Uterus (tissue), 4 donors: ENCODE measurements around the gene FNIP1. TPM values are rescaled to one million over a fixed set of nuclear protein-coding genes. Genes with fewer than 3 reads are reported as not detected.

Source experiments
- DNase-seq, 2 donors: peaks; one replicate each; pipeline ENCODE4 v3.0.0-alpha.2; 2019 to 2020
- H3K27ac ChIP-seq, 2 donors: fragments of 200-600 bp; sonication (generic); 1 replicate in 1 of 2; 2 replicates in 1 of 2; pipeline ENCODE4 v1.5.1; 2016 to 2018
- H3K27me3 ChIP-seq, 2 donors: fragments of 200-600 bp; sonication (generic); one replicate each; pipeline ENCODE4 v1.5.1; 2018 to 2019; ENCODE audit warnings: control low read depth in 1 of 2
- H3K36me3 ChIP-seq, 2 donors: fragments of 200-600 bp; sonication (generic); one replicate each; pipeline ENCODE4 v1.5.1; 2019; ENCODE audit warnings: control low read depth in 1 of 2
- H3K4me1 ChIP-seq, 2 donors: fragments of 200-600 bp; sonication (generic); one replicate each; pipeline ENCODE4 v1.5.1; 2018 to 2019; ENCODE audit warnings: control low read depth in 1 of 2
- H3K4me3 ChIP-seq, 2 donors: fragments of 200-600 bp; sonication (generic); 1 replicate in 1 of 2; 2 replicates in 1 of 2; pipeline ENCODE4 v1.5.1; 2018 to 2019; ENCODE audit warnings: mild to moderate bottlenecking in 1 of 2
- H3K9me3 ChIP-seq, 2 donors: fragments of 200-600 bp; sonication (generic); one replicate each; pipeline ENCODE4 v1.5.1; 2019; ENCODE audit warnings: control low read depth in 1 of 2
- POLR2A ChIP-seq, 2 donors: fragments of 450-650 bp; IDR thresholded peaks; one replicate each; pipeline ENCODE4 v1.6.1; 2016; ENCODE audit warnings: antibody characterized with exemption in 2 of 2, mild to moderate bottlenecking in 1 of 2, moderate library complexity in 1 of 2
- intact Hi-C: fragments of 100-400 bp; cut with DNase I; formaldehyde crosslinking; loops from one replicate; pipeline ENCODE4 v1.15.1; 2023; ENCODE audit warnings: low total_unique reads
- total RNA-seq, 4 donors: library from RNA; depleted of rRNA in 3 of 4; stranded (reverse); fragments of >200 nt in 3 of 4; gene quantifications; one replicate each; pipeline versions ENCODE4 v1.1.0 to v1.2.4, GENCODE V29; 2014 to 2023
- TF ChIP-seq, protein P1 (sequence below), 4 experiments: fragments of 200-600 bp in 2 of 4; fragments of 450-650 bp in 2 of 4; sonication (generic) in 2 of 4; IDR thresholded peaks; one replicate each; pipeline ENCODE4 v1.5.1; 2016 to 2019; ENCODE audit warnings: antibody characterized with exemption in 4 of 4, mild to moderate bottlenecking in 2 of 4, moderate library complexity in 1 of 4
- donor health status: DM: yes; HTN: yes; CAD: no.

Gene FNIP1
- total RNA-seq, 4 donors from 2014 or later: 32.4 to 89.6 (median 61.0) TPM

DNA sequence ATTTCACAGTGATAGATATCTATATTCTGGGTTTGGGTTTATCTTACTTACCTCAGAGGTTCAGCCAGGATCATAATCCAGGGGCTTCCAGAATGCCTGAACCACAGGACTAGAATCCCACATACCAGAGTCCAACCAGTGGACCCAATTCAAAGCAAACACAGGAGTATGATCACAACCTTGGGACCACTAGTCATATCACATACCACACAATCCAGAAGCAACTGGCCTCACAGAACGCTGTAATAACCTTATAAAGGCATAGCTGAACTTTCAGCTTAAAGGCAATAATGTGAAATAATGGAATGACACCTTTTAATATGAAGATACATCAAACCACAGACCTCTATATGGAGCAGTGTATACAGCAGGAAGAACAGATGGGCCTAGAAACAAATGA lies 187.0 kb downstream of the FNIP1 start:
- Histone ChIP-seq H3K27me3 (no peaks in the 10 kb centered on the region), H3K9me3 (no peaks in the 10 kb centered on the region), H3K27ac (no peak overlapping the region), H3K36me3 (no peaks in the 10 kb centered on the region), H3K4me1 (peaks cover 0 to 4% of the 10 kb centered on the region in 2 donors), H3K4me3 (no peak overlapping the region)
- intact Hi-C loops: no loop called here
- no peak for DNase-seq
- TF ChIP-seq POLR2A (IDR thresholded peaks at IDR 0.05): no peak
- TF ChIP-seq, protein P1, sequence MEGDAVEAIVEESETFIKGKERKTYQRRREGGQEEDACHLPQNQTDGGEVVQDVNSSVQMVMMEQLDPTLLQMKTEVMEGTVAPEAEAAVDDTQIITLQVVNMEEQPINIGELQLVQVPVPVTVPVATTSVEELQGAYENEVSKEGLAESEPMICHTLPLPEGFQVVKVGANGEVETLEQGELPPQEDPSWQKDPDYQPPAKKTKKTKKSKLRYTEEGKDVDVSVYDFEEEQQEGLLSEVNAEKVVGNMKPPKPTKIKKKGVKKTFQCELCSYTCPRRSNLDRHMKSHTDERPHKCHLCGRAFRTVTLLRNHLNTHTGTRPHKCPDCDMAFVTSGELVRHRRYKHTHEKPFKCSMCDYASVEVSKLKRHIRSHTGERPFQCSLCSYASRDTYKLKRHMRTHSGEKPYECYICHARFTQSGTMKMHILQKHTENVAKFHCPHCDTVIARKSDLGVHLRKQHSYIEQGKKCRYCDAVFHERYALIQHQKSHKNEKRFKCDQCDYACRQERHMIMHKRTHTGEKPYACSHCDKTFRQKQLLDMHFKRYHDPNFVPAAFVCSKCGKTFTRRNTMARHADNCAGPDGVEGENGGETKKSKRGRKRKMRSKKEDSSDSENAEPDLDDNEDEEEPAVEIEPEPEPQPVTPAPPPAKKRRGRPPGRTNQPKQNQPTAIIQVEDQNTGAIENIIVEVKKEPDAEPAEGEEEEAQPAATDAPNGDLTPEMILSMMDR (IDR thresholded peaks at IDR 0.05): no peak

DNA sequence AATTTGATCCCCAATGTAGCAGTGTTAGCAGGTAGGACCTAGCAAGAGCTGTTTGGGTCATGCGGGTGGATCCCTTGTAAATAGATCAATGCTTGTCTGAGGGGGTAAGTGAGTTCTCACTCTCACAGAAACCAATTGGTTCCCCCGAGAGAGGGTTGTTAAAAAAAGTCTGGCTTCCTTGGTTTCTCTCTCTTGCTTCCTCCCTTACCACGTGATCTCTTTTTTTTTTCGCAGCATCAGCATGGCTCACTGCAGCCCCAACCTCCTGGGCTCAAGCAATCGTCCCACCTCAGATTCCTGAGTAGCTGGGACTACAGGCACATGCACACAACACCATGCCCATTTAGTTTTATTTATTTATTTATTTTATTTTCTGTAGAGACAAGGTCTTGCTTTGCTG lies 188.2 kb downstream of the FNIP1 start:
- Histone ChIP-seq H3K9me3 (no peaks in the 10 kb centered on the region), H3K36me3 (no peaks in the 10 kb centered on the region), H3K27me3 (no peaks in the 10 kb centered on the region), H3K27ac (no peak overlapping the region), H3K4me3 (no peak overlapping the region), H3K4me1 (peaks cover 0 to 4% of the 10 kb centered on the region in 2 donors)
- no peak for DNase-seq
- TF ChIP-seq, protein P1 (IDR thresholded peaks at IDR 0.05): no peak
- no peak for TF ChIP-seq POLR2A (IDR thresholded peaks at IDR 0.05)
- intact Hi-C loops: no loop called here

DNA sequence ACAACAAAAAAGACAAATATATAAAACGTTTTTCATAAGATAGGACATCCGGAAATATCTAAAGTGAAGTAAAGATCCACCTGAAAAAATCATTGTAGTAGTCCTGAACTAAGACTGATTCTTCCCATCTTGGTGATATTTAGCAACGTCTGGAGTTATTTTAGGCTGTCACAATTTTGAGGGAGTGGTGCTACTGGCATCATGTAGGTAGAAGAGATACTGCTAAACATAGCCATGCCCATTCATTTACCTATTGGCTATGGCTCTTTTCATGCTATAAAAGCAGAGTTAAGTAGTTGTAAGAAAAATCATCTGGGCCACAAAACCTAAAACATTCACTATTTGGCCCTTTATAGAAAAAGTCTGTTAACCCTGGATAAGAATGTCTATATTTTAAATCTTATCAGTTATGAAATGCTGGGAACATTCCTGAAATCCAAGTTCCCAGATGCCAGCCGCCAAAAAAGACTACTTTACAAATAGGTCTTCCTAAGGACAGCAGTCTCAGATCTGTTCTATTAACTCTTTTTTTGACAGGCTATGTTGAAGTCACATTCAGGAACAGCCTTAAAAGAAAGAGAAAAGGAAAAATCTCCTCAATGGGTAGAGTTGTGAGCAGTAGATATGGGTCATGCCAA lies 188.8 kb downstream of the FNIP1 start:
- H3K4me3 ChIP-seq: no peak overlapping the region
- no peaks in the 10 kb centered on the region for H3K27me3 ChIP-seq
- no peaks in the 10 kb centered on the region for H3K9me3 ChIP-seq
- TF ChIP-seq, protein P1 (IDR thresholded peaks at IDR 0.05): no peak
- no peak for TF ChIP-seq POLR2A (IDR thresholded peaks at IDR 0.05)
- no peak overlapping the region for H3K27ac ChIP-seq
- intact Hi-C loops: no loop called here
- DNase-seq: no peak
- peaks cover 0 to 4% of the 10 kb centered on the region in 2 donors for H3K4me1 ChIP-seq
- no peaks in the 10 kb centered on the region for H3K36me3 ChIP-seq

DNA sequence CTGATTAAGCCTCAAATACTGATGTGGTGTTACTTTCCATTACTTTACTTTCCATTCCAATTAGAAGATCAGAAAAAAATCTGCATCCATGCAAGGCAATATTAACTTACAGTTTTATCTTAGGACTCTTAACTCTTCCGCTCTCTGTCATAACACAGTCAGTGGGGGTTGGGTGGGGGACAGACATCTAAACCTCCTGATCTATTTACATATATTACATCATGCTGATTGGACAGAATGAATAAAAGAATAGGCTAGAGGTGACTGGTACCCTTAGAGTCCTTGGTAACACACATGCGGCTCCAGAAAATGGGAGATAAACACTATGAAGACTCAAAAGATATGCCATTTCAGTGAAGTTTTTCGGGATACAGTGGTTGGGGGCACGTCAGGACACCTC lies 189.4 kb downstream of the FNIP1 start:
- TF ChIP-seq, protein P1 (IDR thresholded peaks at IDR 0.05): no peak
- no peak for TF ChIP-seq POLR2A (IDR thresholded peaks at IDR 0.05)
- DNase-seq: no peak
- H3K27me3 ChIP-seq: no peaks in the 10 kb centered on the region
- no peak overlapping the region for H3K4me3 ChIP-seq
- no peaks in the 10 kb centered on the region for H3K36me3 ChIP-seq
- H3K9me3 ChIP-seq: no peaks in the 10 kb centered on the region
- intact Hi-C loops: no loop called here
- no peak overlapping the region for H3K27ac ChIP-seq
- peaks cover 0 to 4% of the 10 kb centered on the region in 2 donors for H3K4me1 ChIP-seq

GRCh38 chr5:131605086-131605485 lies 191.7 kb downstream of the FNIP1 start:
- H3K9me3 ChIP-seq: no peaks in the 10 kb centered on the region
- H3K36me3 ChIP-seq: no peaks in the 10 kb centered on the region
- DNase-seq: no peak
- no peaks in the 10 kb centered on the region for H3K27me3 ChIP-seq
- intact Hi-C loops: no loop called here
- no peak overlapping the region for H3K27ac ChIP-seq
- no peak for TF ChIP-seq POLR2A (IDR thresholded peaks at IDR 0.05)
- H3K4me1 ChIP-seq: peaks cover 0 to 4% of the 10 kb centered on the region in 2 donors
- no peak overlapping the region for H3K4me3 ChIP-seq
